NB4 (cell line): ENCODE results near the gene SEMA5A.

ENCODE experiments used
- DNase-seq: peaks from one replicate; pipeline ENCODE4 v3.0.0; 2010; ENCODE audit warnings: low read depth
- H3K4me3 ChIP-seq: one replicate; pipeline ENCODE4 v1.5.1; 2011; ENCODE audit warnings: mild to moderate bottlenecking, low read depth, low read length, moderate library complexity
- MYC ChIP-seq: IDR thresholded peaks from 2 replicates; pipeline ENCODE4 v1.6.1; 2011; ENCODE audit warnings: low read depth, low read length
- POLR2A ChIP-seq: IDR thresholded peaks from 2 replicates; pipeline ENCODE4 v1.6.1; 2011; ENCODE audit warnings: mild to moderate bottlenecking; ENCODE audit not compliant: insufficient read length; ENCODE audit errors: extremely low read depth
- TF ChIP-seq, protein P1 (sequence below): IDR thresholded peaks from one replicate; pipeline ENCODE4 v1.5.1; 2012; ENCODE audit warnings: low read depth, low read length
- TF ChIP-seq, protein P2 (sequence below): IDR thresholded peaks from 2 replicates; pipeline ENCODE4 v1.6.1; 2011; ENCODE audit warnings: low read depth, low read length

The SEMA5A gene

DNA sequence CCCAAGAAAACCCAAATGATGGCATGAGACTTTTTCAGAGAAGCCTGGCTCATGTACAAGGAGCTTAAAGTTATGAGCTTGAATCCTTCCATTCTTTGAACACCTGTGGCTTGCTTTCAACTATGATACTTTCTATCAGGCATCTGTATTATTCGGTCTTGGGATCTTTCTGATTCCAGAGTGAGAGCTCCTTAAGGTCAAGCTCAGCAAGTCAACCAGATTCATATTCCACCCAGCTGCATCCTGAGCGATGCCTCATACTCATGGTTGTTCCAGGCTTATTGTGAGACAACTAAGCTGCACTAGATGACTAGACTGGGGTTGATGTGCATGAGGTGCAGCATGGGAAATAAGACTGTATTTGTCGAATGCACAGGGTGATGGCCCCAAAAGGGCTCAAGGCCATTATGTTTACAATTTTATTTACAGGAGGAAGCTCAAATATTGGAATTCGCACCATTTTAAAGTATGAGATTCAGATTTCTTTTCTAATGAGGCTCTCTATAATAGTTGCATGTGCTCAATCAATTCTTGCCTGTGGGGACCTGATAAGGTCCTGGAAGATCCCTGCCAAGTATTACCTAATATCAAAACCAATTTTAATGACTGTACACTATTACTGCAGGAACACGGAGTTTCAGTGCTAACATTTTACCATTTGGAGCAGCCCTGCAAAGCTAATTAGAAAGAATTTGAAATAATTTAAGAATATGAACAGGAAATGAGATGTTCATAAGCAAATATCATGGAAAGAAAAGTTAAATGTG, 453.8 kb downstream of the SEMA5A start:
- no peak overlapping the region for H3K4me3 ChIP-seq
- TF ChIP-seq, protein P1, sequence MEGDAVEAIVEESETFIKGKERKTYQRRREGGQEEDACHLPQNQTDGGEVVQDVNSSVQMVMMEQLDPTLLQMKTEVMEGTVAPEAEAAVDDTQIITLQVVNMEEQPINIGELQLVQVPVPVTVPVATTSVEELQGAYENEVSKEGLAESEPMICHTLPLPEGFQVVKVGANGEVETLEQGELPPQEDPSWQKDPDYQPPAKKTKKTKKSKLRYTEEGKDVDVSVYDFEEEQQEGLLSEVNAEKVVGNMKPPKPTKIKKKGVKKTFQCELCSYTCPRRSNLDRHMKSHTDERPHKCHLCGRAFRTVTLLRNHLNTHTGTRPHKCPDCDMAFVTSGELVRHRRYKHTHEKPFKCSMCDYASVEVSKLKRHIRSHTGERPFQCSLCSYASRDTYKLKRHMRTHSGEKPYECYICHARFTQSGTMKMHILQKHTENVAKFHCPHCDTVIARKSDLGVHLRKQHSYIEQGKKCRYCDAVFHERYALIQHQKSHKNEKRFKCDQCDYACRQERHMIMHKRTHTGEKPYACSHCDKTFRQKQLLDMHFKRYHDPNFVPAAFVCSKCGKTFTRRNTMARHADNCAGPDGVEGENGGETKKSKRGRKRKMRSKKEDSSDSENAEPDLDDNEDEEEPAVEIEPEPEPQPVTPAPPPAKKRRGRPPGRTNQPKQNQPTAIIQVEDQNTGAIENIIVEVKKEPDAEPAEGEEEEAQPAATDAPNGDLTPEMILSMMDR = no peak
- TF ChIP-seq MYC (no peak), POLR2A (no peak)
- TF ChIP-seq, protein P2, sequence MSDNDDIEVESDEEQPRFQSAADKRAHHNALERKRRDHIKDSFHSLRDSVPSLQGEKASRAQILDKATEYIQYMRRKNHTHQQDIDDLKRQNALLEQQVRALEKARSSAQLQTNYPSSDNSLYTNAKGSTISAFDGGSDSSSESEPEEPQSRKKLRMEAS = no peak

DNA sequence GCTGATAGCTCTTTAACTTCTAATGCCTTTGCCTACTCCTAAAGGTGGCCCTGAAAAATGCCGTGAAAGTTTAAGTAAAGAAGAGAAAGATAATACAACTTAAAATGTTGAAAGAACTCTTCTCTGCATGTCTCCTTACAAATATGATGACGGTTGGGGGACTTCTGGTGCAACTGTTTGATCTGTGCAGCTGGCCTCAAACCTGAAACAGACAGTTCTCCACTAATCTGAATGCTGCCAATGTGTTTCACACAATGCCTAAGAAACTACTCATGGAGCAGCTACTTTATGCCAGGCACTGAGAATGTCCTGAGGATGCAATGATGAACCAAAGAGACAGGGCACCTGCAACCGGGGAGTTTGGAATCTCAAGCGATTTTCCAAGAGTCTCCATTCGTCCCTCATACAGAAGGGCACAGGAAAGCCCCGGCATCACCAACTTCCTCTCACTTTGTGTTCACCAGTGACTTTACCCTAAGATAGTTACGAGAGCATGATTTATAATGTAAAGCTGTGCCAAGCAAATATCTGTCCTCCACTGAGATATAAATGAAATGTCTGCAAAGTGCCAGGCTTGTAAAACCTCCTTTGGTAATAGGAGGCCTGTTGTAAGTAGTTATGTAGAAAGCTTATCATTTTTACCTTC, 455.4 kb downstream of the SEMA5A start:
- no peak overlapping the region for H3K4me3 ChIP-seq
- DNase-seq = no peak
- TF ChIP-seq, protein P1 = no peak
- TF ChIP-seq, protein P2 = no peak
- TF ChIP-seq POLR2A (no peak), MYC (no peak)

More for the DNA sequence above, 453.8 kb downstream of the SEMA5A start:
- DNase-seq = no peak

GRCh38 chr5:9089893-9090292, 456.0 kb downstream of the SEMA5A start:
- TF ChIP-seq, protein P2 = no peak
- no peak for TF ChIP-seq MYC
- TF ChIP-seq, protein P1 = no peak
- TF ChIP-seq POLR2A = no peak
- DNase-seq = no peak
- H3K4me3 ChIP-seq = no peak overlapping the region

- no peak for DNase-seq
- no peak overlapping the region for H3K4me3 ChIP-seq
- TF ChIP-seq, protein P1 = no peak
- TF ChIP-seq POLR2A (no peak), MYC (no peak)
- TF ChIP-seq, protein P2 = no peak
These were observed 462.9 kb downstream of the SEMA5A start for GRCh38 chr5:9082996-9083395.

- TF ChIP-seq, protein P1 = no peak
- TF ChIP-seq MYC = no peak
- TF ChIP-seq POLR2A = no peak
- TF ChIP-seq, protein P2 = no peak
- H3K4me3 ChIP-seq = no peak overlapping the region
- DNase-seq = no peak
These were observed 473.2 kb downstream of the SEMA5A start for GRCh38 chr5:9072701-9073100.
